Lower lobe of right lung (tissue), 2 donors: ENCODE results near the gene TEKTIP1. TPM values are rescaled to one million over a fixed set of nuclear protein-coding genes. Genes with fewer than 3 reads are reported as not detected.

Experiments
- ATAC-seq, 2 donors: fragments of 200-7000 bp; cut with Tn5 transposase; one replicate each; pipeline ENCODE4 v1.9.1; 2020 to 2022; ENCODE audit warnings: mild to moderate bottlenecking in 2 of 2, moderate library complexity in 2 of 2
- DNase-seq: peaks from one replicate; pipeline ENCODE4 v3.0.0-alpha.2; 2020
- H3K27ac ChIP-seq: fragments of 200-600 bp; one replicate; pipeline ENCODE4 v1.8.0; 2022
- H3K27me3 ChIP-seq: fragments of 200-600 bp; one replicate; pipeline ENCODE4 v1.8.0; 2022; ENCODE audit warnings: low read depth
- H3K36me3 ChIP-seq: fragments of 200-600 bp; one replicate; pipeline ENCODE4 v1.8.0; 2022; ENCODE audit warnings: mild to moderate bottlenecking
- H3K4me1 ChIP-seq: fragments of 200-600 bp; one replicate; pipeline ENCODE4 v1.8.0; 2022
- H3K4me3 ChIP-seq: fragments of 200-600 bp; one replicate; pipeline ENCODE4 v1.8.0; 2022; ENCODE audit warnings: mild to moderate bottlenecking
- H3K9me3 ChIP-seq: fragments of 200-600 bp; one replicate; pipeline ENCODE4 v1.8.0; 2022
- CTCF ChIP-seq: fragments of 200-600 bp; IDR thresholded peaks from one replicate; pipeline ENCODE4 v1.8.0; 2022; ENCODE audit warnings: antibody characterized with exemption, mild to moderate bottlenecking
- intact Hi-C: fragments of 100-400 bp; cut with DNase I; formaldehyde crosslinking; loops from one replicate; pipeline ENCODE4 v1.11.0; 2022
- total RNA-seq: library from RNA; stranded (reverse); fragmentation: NEBNext Ultra II Directional; extraction: Animal tissue kit (Norgen Biotek cat#: 25700); gene quantifications from one replicate; pipeline ENCODE4 v1.2.1, GENCODE V29; 2021
- donor health status: DM: no; HTN: yes; CAD: no; lungs with severe emphysema.

TEKTIP1 gene
- total RNA-seq, 1 donor from 2014 or later, result 2.2 TPM

- peaks cover 10% of the 10 kb centered on the region for H3K4me1 ChIP-seq
- H3K27me3 ChIP-seq, result peaks cover 25% of the 10 kb centered on the region
- no peak for TF ChIP-seq CTCF
- DNase-seq, result no peak
- H3K27ac ChIP-seq, result no peak overlapping the region
- peak; percentile 20 to 24 for ATAC-seq
- no peak overlapping the region for H3K4me3 ChIP-seq
- intact Hi-C loops, result no loop called here
- H3K36me3 ChIP-seq, result no peaks in the 10 kb centered on the region
- no peaks in the 10 kb centered on the region for H3K9me3 ChIP-seq
These were observed 47.9 kb downstream of the TEKTIP1 start for GRCh38 chr19:3586707-3587346.

- ATAC-seq (no peak), DNase-seq (no peak)
- TF ChIP-seq CTCF, result no peak
- intact Hi-C loops, result no loop called here
- peaks cover 10% of the 10 kb centered on the region for H3K4me1 ChIP-seq
- no peak overlapping the region for H3K4me3 ChIP-seq
- H3K27ac ChIP-seq, result no peak overlapping the region
- no peaks in the 10 kb centered on the region for H3K9me3 ChIP-seq
- no peaks in the 10 kb centered on the region for H3K36me3 ChIP-seq
- H3K27me3 ChIP-seq, result peaks cover 20% of the 10 kb centered on the region
These were observed 50.5 kb downstream of the TEKTIP1 start for GRCh38 chr19:3589439-3589838.

GRCh38 chr19:3589949-3590348 is 51.0 kb downstream of the TEKTIP1 start:
- intact Hi-C loops, result no loop called here
- Histone ChIP-seq H3K4me1 (peaks cover 10% of the 10 kb centered on the region), H3K27me3 (peaks cover 16% of the 10 kb centered on the region), H3K27ac (no peak overlapping the region), H3K36me3 (no peaks in the 10 kb centered on the region), H3K4me3 (no peak overlapping the region), H3K9me3 (no peaks in the 10 kb centered on the region)
- no peak for TF ChIP-seq CTCF
- no peak for ATAC-seq
- no peak for DNase-seq

- intact Hi-C loops, result no loop called here
- TF ChIP-seq CTCF, result no peak
- Histone ChIP-seq H3K27me3 (peaks cover 5% of the 10 kb centered on the region), H3K4me3 (no peak overlapping the region), H3K27ac (no peak overlapping the region), H3K36me3 (no peaks in the 10 kb centered on the region), H3K9me3 (no peaks in the 10 kb centered on the region), H3K4me1 (peaks cover 1% of the 10 kb centered on the region)
- DNase-seq, result no peak
- no peak for ATAC-seq
These were observed 52.2 kb downstream of the TEKTIP1 start for GRCh38 chr19:3590991-3591659.

- DNase-seq, result no peak
These were observed 53.1 kb downstream of the TEKTIP1 start for GRCh38 chr19:3591876-3592613.

More at GRCh38 chr19:3591876-3592613, 53.1 kb downstream of the TEKTIP1 start:
- Histone ChIP-seq H3K9me3 (no peaks in the 10 kb centered on the region), H3K27ac (no peak overlapping the region), H3K4me3 (no peak overlapping the region), H3K4me1 (no peaks in the 10 kb centered on the region), H3K27me3 (no peaks in the 10 kb centered on the region), H3K36me3 (no peaks in the 10 kb centered on the region)
- ATAC-seq, result no peak
- intact Hi-C loops, result no loop called here
- TF ChIP-seq CTCF, result no peak
